ENCODE measurements around the gene PHACTR4.

- no peak for TF ChIP-seq CTCF (IDR thresholded peaks at IDR 0.05)
- no peak for TF ChIP-seq POLR2A (IDR thresholded peaks at IDR 0.05)
Measured at GRCh38 chr1:28548318-28548717, 178.8 kb downstream of the PHACTR4 start.
